ENCODE measurements around the gene NEGR1.

The NEGR1 gene

GRCh38 chr1:71526824-71527223 lies 755.5 kb downstream of the NEGR1 start:
- DNase-seq = no peak

- no peak for DNase-seq
These were observed 759.6 kb downstream of the NEGR1 start for GRCh38 chr1:71522721-71523120.

- peak; percentile 41 for DNase-seq
These were observed 760.6 kb downstream of the NEGR1 start for GRCh38 chr1:71521655-71522264.

GRCh38 chr1:71511505-71511904 lies 770.8 kb downstream of the NEGR1 start:
- no peak for DNase-seq

DNA sequence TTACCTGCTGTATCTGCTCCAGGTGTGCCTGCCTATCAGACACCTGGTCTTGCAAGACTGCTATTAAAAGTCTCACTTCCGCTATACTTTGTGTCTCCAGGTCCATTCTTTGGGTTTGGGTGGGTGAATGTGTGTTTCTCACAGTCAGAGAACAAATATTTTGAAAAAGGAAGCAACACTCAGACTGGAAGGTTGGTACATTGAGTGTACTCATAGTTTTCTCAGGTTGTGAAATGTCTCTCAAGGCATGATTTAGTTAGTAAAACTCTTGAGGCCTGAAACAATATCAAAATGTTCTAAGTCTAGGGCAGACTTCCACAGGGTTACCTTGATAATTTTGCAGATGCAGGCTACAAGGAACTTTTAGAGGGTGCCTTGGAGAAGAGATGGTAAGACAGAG lies 771.6 kb downstream of the NEGR1 start:
- no peak for DNase-seq

GRCh38 chr1:71509051-71509595 lies 773.2 kb downstream of the NEGR1 start:
- no peak for DNase-seq

GRCh38 chr1:71502006-71502405 lies 780.3 kb downstream of the NEGR1 start:
- no peak for DNase-seq

- DNase-seq = no peak
These were observed 783.8 kb downstream of the NEGR1 start for GRCh38 chr1:71498542-71498941.

DNA sequence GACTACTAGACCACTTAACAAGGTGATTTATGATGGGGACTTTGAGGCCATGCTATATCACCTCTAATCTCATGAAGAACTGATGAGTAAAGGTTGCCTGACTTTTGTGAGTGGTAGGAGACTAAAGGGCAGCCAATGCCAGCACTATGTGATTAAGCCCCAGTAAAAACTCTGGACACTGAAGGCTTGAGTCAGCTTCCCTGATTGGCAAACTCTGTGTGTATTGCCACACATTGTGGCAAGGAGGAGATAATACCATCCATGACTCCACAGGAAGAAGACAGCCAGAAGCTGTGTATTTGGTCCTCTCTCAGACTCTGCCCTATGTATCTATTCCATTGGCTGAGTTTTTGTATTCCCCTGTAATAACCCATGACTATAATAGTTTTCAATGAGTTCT lies 788.2 kb downstream of the NEGR1 start:
- DNase-seq = no peak

DNA sequence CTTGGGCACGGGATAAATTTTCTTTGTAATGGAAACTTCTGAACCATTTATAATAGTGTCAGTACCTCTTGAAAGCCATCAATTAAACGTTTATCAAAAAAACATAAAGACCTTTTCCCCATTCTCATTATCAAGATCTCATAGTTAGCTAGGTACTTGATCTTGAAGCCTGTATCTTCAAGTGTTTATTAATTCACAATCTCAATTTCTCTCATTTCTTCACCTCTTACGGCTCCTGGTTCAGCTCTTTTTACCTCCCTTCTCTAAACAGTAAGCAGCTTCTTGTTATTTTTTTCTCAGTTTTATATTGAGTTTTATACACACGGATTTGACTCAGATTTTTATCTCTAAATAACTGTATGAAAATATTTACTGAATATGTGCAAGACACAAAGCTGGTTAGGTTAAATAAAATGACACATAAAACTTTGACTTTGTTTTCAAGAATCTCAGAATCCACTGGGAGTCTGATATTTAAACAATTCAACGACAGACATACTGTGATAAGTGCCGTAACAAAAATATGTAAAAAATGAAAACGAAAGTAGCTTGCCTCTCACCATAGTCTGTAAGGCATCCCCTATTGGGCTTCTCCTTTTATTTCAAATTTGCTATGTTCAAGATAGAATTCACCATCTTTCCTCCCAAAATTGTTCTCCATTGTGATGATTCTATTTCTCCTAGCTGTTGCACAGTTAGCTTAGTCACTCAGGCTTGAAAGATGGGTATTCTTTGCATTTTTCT lies 789.9 kb downstream of the NEGR1 start:
- DNase-seq = no peak

- no peak for DNase-seq
These were observed 791.9 kb downstream of the NEGR1 start for GRCh38 chr1:71490432-71490831.

- DNase-seq = no peak
These were observed 793.6 kb downstream of the NEGR1 start for GRCh38 chr1:71488555-71489252.

DNA sequence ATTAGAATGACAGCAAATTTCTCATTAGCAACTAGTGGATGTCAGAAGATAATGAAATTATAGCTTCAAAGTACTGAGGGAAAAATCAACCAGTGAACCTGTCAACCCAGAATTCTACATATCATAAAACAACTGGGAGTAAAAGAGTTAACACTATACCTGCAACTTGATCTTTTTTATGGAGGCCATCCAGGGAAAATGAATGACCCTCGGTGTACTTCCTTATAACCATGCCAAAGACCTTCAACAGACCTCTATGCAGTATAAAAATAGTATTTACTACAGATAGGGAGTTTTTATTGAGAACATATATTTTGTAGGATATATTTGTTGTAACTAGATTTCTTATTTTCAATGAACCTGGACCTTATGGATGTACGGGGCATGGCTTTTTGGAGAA lies 809.0 kb downstream of the NEGR1 start:
- no peak for DNase-seq

GRCh38 chr1:71465093-71465492 lies 817.2 kb downstream of the NEGR1 start:
- no peak for DNase-seq

- no peak for DNase-seq
These were observed 818.3 kb downstream of the NEGR1 start for GRCh38 chr1:71464016-71464415.

- DNase-seq = no peak
These were observed 819.2 kb downstream of the NEGR1 start for GRCh38 chr1:71463144-71463543.

GRCh38 chr1:71462247-71462646 lies 820.1 kb downstream of the NEGR1 start:
- DNase-seq = no peak

GRCh38 chr1:71461416-71461815 lies 820.9 kb downstream of the NEGR1 start:
- DNase-seq = no peak

GRCh38 chr1:71448444-71448843 lies 833.9 kb downstream of the NEGR1 start:
- DNase-seq = no peak

- no peak for DNase-seq
These were observed 843.7 kb downstream of the NEGR1 start for GRCh38 chr1:71438626-71439025.

DNA sequence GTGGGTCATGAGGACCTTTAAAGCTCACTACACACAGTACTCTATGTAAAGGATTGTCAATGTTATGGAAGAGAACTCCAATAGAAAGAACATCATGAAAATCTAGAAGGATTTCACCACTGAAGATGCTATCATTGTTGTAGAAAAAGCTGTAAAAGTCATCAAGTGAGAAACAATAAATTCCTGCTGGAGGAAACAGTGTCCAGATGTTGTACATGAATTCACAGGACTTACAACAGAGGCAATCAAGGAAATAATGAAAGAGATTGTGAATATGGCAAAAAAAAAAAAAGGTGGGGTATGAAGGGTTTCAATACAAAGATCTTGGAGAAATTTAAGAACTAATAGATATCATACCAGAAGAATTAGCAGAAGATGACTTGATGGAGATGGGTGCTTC lies 846.4 kb downstream of the NEGR1 start:
- no peak for DNase-seq

GRCh38 chr1:71434240-71434639 lies 848.1 kb downstream of the NEGR1 start:
- DNase-seq = no peak

- DNase-seq = peak; percentile 6
These were observed 854.3 kb downstream of the NEGR1 start for GRCh38 chr1:71428029-71428428.

- no peak for DNase-seq
These were observed 855.3 kb downstream of the NEGR1 start for GRCh38 chr1:71427066-71427465.

Measured in NCI-H1694 treated with DMSO at 0.1 percent for 48 hours (cell line).